ENCODE results near the gene MBTPS1.

MBTPS1 gene

DNA sequence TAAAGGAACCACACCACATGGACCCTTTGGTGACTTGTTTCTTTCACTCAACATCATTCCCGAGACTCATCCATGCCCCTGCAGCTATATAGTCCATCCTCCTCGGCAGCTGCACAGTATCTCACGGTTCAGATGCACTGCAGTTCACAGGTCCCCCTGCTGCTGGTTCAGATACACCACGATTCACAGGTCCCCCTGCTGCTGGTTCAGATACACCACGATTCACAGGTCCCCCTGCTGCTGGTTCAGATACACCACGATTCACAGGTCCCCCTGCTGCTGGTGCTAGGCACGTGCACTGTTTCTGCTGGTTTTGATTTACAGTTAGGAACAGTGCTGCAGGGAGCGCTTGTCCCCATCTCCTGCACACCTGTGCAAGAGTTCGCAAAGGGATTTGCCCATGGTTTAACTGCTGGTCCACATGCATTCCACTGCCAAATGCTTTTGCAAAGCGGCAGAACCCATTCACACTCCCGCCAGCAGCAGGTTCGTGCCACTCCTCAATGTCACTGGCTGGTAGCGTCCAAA, 24.5 kb upstream of the MBTPS1 start:
- TF ChIP-seq, protein P1, sequence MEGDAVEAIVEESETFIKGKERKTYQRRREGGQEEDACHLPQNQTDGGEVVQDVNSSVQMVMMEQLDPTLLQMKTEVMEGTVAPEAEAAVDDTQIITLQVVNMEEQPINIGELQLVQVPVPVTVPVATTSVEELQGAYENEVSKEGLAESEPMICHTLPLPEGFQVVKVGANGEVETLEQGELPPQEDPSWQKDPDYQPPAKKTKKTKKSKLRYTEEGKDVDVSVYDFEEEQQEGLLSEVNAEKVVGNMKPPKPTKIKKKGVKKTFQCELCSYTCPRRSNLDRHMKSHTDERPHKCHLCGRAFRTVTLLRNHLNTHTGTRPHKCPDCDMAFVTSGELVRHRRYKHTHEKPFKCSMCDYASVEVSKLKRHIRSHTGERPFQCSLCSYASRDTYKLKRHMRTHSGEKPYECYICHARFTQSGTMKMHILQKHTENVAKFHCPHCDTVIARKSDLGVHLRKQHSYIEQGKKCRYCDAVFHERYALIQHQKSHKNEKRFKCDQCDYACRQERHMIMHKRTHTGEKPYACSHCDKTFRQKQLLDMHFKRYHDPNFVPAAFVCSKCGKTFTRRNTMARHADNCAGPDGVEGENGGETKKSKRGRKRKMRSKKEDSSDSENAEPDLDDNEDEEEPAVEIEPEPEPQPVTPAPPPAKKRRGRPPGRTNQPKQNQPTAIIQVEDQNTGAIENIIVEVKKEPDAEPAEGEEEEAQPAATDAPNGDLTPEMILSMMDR (IDR thresholded peaks at IDR 0.05; ENCODE audit: insufficient read depth, low read length, poor library complexity, severe bottlenecking): no peak
- TF ChIP-seq EZH2phosphoT487 (conservative IDR thresholded peaks at IDR 0.05; ENCODE audit: low read length): no peak
- Histone ChIP-seq H4K20me1 (ENCODE audit: low read depth, low read length) (no peaks in the 10 kb centered on the region; the same call in 1 of the 2 replicates), H3K9me2 (replicated peaks; ENCODE audit: insufficient read depth, low read length) (no peaks in the 10 kb centered on the region), H3K27ac (ENCODE audit: low read depth, low read length) (no peak overlapping the region), H3K79me2 (ENCODE audit: insufficient read depth, low read length) (peaks cover 22% of the 10 kb centered on the region; the same call in 1 of the 2 replicates), H3K9ac (ENCODE audit: low read length) (no peak overlapping the region), H3K36me3 (ENCODE audit: low read length) (no peaks in the 10 kb centered on the region), H3K4me3 (ENCODE audit: insufficient read depth, low read length, poor library complexity, severe bottlenecking) (no peak overlapping the region), H3K4me2 (ENCODE audit: low read depth, low read length, poor library complexity, severe bottlenecking) (no peak overlapping the region), H3K9me3 (ENCODE audit: insufficient read depth, low read length) (no peaks in the 10 kb centered on the region), H2AFZ (ENCODE audit: low read depth, low read length, severe bottlenecking) (no peak overlapping the region), H3K27me3 (ENCODE audit: low read length) (no peaks in the 10 kb centered on the region), H3F3A (ENCODE audit: insufficient read depth) (peaks cover 5% of the 10 kb centered on the region; the same call in 1 of the 2 replicates)

DNA sequence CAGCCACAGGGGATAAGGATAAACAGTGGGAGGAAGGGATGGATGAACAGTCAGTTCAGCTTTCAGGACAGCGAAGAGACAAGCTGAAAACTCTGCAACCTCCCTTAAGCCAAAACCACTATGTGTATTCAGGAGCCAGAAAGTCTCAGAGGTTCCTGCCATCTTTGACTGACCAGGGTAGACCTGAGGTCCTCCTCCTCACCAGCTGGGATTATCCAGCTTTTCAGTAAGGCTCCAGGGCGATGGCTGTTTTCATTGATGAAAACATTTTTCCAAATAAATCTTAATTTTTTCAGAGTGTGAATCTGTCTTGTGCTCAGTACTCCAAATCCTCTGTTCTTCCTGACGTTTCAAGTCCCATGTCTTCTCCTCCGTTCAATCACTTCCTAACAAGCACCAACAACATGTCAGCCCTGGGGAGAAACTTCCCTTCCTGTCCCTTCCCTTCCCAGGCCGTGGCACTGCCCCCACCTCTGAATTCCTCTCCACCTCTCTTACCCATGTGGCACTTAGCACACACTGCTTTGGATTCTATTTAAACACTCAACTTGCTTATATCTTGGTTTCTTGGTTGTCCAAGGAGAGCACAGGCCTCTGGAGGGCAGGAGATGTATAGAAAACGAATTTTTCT, 23.0 kb upstream of the MBTPS1 start:
- no peaks in the 10 kb centered on the region for H3K9me3 ChIP-seq (ENCODE audit: insufficient read depth, low read length)
- H3K4me3 ChIP-seq (ENCODE audit: insufficient read depth, low read length, poor library complexity, severe bottlenecking): no peak overlapping the region
- TF ChIP-seq, protein P1 (IDR thresholded peaks at IDR 0.05; ENCODE audit: insufficient read depth, low read length, poor library complexity, severe bottlenecking): no peak
- no peak for TF ChIP-seq EZH2phosphoT487 (conservative IDR thresholded peaks at IDR 0.05; ENCODE audit: low read length)
- no peaks in the 10 kb centered on the region for H3K36me3 ChIP-seq (ENCODE audit: low read length)
- H3K27me3 ChIP-seq (ENCODE audit: low read length): no peaks in the 10 kb centered on the region
- no peak overlapping the region for H2AFZ ChIP-seq (ENCODE audit: low read depth, low read length, severe bottlenecking)
- H3K79me2 ChIP-seq (ENCODE audit: insufficient read depth, low read length): peaks cover 22% of the 10 kb centered on the region; the same call in 1 of the 2 replicates
- H3K9me2 ChIP-seq (replicated peaks; ENCODE audit: insufficient read depth, low read length): no peaks in the 10 kb centered on the region
- H3K9ac ChIP-seq (ENCODE audit: low read length): no peak overlapping the region
- H3K27ac ChIP-seq (ENCODE audit: low read depth, low read length): no peak overlapping the region
- H4K20me1 ChIP-seq (ENCODE audit: low read depth, low read length): no peaks in the 10 kb centered on the region; the same call in 1 of the 2 replicates
- no peak overlapping the region for H3K4me2 ChIP-seq (ENCODE audit: low read depth, low read length, poor library complexity, severe bottlenecking)
- H3F3A ChIP-seq (ENCODE audit: insufficient read depth): peaks cover 5% of the 10 kb centered on the region; the same call in 1 of the 2 replicates

DNA sequence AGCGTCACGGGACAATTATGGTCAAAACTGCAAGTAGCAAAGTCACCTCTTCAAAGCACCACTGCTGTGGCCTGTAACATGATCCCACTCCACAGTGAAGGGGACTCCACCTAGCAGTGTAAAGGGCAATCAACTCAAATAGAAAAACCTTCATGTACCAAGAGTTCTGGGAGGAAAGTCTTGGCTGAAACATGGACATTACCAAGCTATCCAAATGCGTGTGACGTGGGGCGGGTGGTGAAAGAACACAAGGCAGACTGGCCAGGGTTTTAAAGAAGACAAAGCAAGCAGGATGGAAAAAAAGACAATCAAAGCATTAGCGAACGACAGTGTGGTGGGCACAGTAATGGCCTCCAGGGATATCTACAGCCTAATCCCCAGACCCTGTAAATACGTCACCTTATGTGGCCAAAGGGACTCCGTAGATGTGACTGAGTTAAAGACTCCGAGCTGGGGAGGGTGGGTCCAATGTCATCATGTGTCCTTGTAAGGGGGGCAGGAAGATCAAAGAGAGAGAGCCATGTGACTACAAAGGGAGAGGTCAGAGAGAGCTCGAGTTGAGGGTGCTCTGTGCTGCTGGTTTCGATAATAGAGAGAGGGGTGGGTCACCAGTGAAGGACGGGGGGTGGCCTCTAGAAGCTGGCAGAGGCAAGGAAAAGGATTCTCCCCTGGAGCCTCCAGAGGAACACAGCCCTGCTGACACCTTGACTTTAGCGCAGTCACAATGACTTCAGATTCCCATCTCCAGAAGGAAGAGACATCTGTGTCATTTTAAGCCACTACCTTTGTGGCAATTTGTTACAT, 22.3 kb upstream of the MBTPS1 start:
- Histone ChIP-seq H3K27ac (ENCODE audit: low read depth, low read length) (no peak overlapping the region), H3K9me2 (replicated peaks; ENCODE audit: insufficient read depth, low read length) (no peaks in the 10 kb centered on the region), H3K4me3 (ENCODE audit: insufficient read depth, low read length, poor library complexity, severe bottlenecking) (no peak overlapping the region), H3F3A (ENCODE audit: insufficient read depth) (peaks cover 5% of the 10 kb centered on the region; the same call in 1 of the 2 replicates), H2AFZ (ENCODE audit: low read depth, low read length, severe bottlenecking) (no peak overlapping the region), H3K27me3 (ENCODE audit: low read length) (no peaks in the 10 kb centered on the region), H3K79me2 (ENCODE audit: insufficient read depth, low read length) (peaks cover 19% of the 10 kb centered on the region; the same call in 1 of the 2 replicates), H3K4me2 (ENCODE audit: low read depth, low read length, poor library complexity, severe bottlenecking) (no peak overlapping the region), H4K20me1 (ENCODE audit: low read depth, low read length) (no peaks in the 10 kb centered on the region; the same call in 1 of the 2 replicates), H3K36me3 (ENCODE audit: low read length) (no peaks in the 10 kb centered on the region), H3K9ac (ENCODE audit: low read length) (no peak overlapping the region), H3K9me3 (ENCODE audit: insufficient read depth, low read length) (no peaks in the 10 kb centered on the region)
- no peak for TF ChIP-seq EZH2phosphoT487 (conservative IDR thresholded peaks at IDR 0.05; ENCODE audit: low read length)
- TF ChIP-seq, protein P1 (IDR thresholded peaks at IDR 0.05; ENCODE audit: insufficient read depth, low read length, poor library complexity, severe bottlenecking): no peak
